Pulmonary artery endothelial cell (primary cell): Measurements from ENCODE around the gene IFITM10. TPM values are rescaled to one million over a fixed set of nuclear protein-coding genes. Genes with fewer than 3 reads are reported as not detected.

Experiments
- DNase-seq: peaks from one replicate; pipeline ENCODE4 v3.0.0-alpha.2; 2011; ENCODE audit warnings: low read depth, low spot score
- total RNA-seq: library from RNA; depleted of rRNA; stranded (reverse); fragments of >200 nt; gene quantifications from 2 replicates; pipeline ENCODE4 v1.2.3, GENCODE V29; 2014

Gene IFITM10
- total RNA-seq, 1 donor from 2014 or later = 0.13 TPM

- DNase-seq = peak; percentile 35
Measured at GRCh38 chr11:1763796-1764661, 13.6 kb upstream of the IFITM10 start, which contains the start of gene CTSD. TSS of gene CTSD (minus strand) at chr11:1763927. CDS start at chr11:1763859, 68 bp downstream.

- no peak for DNase-seq
Measured at GRCh38 chr11:1763336-1763795, 13.0 kb upstream of the IFITM10 start.

GRCh38 chr11:1762537-1763302, 12.3 kb upstream of the IFITM10 start:
- DNase-seq = no peak

GRCh38 chr11:1761857-1762536, 11.6 kb upstream of the IFITM10 start:
- DNase-seq = no peak

GRCh38 chr11:1761110-1761856, 10.9 kb upstream of the IFITM10 start:
- DNase-seq = no peak

GRCh38 chr11:1760351-1761109, 10.1 kb upstream of the IFITM10 start:
- peak; percentile 4 for DNase-seq

GRCh38 chr11:1759851-1760220, 9.4 kb upstream of the IFITM10 start:
- no peak for DNase-seq

GRCh38 chr11:1759151-1759850, 8.9 kb upstream of the IFITM10 start:
- no peak for DNase-seq

GRCh38 chr11:1758611-1759150, 8.3 kb upstream of the IFITM10 start:
- DNase-seq = no peak

GRCh38 chr11:1757861-1758610, 7.6 kb upstream of the IFITM10 start:
- no peak for DNase-seq

GRCh38 chr11:1756791-1757771, 6.7 kb upstream of the IFITM10 start:
- DNase-seq = no peak

GRCh38 chr11:1755692-1756561, 5.5 kb upstream of the IFITM10 start:
- no peak for DNase-seq

- DNase-seq = no peak
Measured at GRCh38 chr11:1755344-1755691, 4.9 kb upstream of the IFITM10 start.

- DNase-seq = no peak
Measured at GRCh38 chr11:1754376-1755150, 4.2 kb upstream of the IFITM10 start.

- no peak for DNase-seq
Measured at GRCh38 chr11:1753929-1754305, 3.5 kb upstream of the IFITM10 start.
